Activated gamma-delta T cell treated with anti-CD3 and anti-CD28 coated beads, Interleukin-2, amount 50 U/mL, for 16 hours (primary cell): ENCODE results near the gene NUTF2.
"Not testable (repeated sequence)": the region's sequence is repeated elsewhere in the genome, so short reads cannot be mapped to it uniquely, and the experiment has no call there.

ENCODE experiments used
- DNase-seq: peaks from one replicate; pipeline ENCODE4 v3.0.0-alpha.2; 2020; ENCODE audit warnings: low read depth

Gene NUTF2

DNA sequence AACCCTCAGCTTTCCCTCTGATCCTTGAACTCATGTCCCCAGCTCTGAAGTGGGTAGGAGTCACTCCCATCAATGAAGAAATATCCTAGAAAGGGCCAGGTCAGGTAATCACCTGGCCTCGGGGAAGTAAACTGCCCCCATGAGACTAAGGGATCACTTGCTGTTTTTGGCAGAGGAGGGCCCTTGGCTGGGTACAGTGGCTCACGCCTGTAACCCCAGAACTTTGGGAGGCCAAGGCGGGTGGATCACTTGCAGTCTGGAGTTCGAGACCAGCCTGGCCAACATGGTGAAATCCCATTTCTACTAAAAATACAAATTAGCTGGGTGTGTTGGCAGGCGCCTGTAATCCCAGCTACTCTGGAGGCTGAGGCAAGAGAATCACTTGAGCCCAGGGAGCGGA is 17.3 kb downstream of the NUTF2 start:
- DNase-seq: not testable (repeated sequence)

DNA sequence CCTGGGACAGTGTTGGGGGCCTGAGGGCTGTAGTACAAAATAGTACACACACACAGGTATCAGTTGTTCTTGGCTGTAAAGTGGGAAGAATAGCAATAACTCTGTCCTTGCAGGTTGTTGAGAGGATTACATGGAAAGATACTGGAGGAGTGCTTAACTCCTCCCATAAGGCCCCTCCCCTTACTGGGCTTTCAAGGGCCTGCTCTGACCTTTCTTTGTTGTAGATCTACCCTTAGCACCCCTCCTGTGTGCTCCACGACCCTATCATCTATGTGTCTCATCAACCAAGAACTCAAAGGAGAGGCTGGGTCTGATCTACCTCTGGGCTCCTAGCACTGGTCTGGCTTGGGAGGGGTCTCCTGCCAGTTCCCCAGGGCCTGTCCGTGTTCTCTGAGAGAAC is 17.9 kb downstream of the NUTF2 start:
- DNase-seq: no peak

DNA sequence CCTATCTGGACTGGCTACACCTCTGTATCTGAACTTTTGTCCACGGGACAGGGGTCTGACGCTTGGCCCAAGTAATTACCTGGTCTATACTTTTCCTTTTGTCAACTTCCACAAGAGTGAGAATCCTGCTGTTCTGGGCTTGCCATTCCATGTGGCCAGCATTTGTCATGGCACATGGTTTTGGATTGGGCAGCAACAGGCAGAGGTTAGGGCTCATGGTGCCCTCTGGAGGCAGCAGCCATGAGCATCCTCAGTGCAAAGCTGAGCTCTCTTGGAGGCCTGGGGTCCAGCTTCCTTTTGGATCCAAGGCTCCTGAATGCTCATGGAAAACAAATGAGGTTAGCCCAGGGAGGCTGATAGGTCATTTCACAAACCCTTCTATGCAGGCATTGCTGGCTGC is 18.6 kb downstream of the NUTF2 start:
- no peak for DNase-seq

DNA sequence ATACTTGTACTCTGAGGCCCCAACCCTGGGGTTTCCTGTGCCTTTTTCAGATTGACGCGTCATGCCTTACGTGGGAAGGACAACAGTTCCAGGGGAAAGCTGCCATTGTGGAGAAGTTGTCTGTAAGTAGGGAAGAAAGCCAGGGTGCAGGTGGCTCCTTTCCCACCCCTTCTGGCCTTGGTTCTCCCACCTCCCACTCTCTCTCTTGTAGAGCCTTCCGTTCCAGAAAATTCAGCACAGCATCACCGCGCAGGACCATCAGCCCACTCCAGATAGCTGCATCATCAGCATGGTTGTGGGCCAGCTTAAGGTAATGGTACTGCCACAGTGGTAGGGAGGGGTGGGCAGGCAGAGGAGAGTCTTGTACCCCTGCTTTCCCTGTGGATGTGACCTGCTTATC is 21.6 kb downstream of the NUTF2 start:
- no peak for DNase-seq

DNA sequence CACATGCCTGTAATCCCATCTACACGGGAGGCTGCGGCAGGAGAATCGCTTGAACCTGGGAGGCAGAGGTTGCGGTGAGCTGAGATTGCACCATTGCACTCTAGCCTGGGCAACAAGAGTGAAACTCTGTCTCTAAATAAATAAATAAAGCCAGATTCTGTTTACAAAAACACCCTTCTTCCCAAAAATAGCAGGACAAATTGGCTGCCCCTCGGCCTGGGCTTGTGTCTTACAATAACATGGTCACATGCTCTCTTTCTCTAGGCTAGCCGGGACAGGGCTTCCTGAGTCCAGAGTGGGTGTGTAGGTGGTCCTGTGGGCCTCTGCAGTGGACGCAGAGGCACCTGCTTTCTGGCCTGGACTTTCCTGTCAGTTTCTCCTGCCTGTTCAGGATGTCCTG is 22.9 kb downstream of the NUTF2 start:
- no peak for DNase-seq

DNA sequence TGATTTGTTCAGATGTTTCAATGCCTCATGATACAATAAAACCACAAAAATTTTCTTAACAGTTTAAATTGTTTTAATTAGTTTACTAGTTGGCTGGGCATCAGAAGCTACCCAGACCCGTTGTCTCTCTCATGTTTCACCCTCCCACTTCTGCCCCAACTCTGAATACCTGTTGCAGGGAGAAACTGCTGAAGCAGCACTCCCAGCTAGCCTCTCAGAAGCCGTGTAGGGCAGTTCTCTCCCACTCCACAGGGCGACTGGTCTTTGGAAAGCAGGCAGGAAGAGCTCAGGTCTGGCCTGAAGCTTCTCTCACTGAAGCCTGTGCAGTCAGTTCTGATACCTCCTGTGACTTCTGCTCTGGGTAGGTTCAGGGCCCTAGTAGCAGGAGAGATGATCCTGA is 24.5 kb downstream of the NUTF2 start:
- DNase-seq: no peak

DNA sequence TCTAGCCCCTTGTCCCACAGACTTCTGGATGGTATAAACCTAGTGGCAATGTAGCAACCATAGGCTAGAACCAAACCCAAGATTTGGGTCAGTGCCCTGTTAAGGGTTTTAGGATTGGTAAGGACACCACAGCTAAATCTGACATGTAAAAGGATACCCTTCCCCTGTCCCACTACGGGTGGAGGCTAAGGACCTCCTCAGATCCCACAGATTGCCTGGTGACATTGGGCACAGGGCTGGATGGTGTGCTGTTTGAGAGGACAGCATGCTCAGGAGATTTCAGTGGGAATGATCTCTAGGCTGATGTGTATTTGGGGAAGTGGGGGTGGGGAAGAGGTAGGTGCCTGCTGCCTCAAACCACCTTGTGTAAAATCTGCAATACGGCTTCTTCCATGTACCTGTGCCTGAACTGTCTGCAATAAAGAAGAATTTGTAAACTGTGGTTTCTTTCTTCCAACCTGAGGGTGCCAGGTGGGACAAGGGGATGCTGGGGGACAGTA is 25.4 kb downstream of the NUTF2 start:
- DNase-seq: no peak

DNA sequence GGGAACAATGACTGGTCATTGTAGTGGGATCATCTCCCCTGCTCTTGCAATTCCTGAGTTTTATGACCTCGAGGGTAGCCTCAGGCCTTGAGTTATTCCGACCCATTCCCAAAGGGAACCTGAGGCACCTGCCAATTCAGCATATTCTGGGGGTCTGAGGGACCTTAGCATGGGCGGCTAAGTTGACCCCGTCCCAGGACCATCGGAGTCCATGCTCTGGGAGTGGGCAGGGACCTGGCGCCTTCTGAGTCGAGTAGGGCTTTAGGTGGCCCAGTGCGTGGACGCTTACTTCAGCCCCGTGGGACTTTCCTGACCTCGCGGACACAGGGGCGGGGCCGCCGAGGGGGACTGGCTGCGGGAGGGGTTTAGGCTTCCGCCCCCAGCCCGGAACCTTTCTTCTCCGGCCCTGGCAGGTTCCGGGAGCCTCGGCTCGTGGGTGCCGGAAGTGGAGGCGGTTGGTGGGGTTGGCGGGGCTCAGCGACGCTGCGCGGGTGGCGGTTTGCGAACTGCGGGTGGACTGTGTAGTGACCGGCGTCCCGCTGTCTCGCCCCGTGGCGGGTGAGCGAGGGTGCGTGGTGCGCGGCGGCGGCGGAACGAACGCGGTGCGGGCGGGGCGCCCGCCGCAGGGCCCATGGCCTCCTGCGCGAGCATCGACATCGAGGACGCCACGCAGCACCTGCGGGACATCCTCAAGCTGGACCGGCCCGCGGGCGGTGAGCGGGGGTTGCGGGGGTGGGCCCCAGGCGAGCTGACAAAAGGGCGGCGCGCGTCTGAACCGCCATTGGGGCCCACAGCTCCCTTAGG is 26.1 kb downstream of the NUTF2 start, which contains the start of gene EDC4:
EDC4 (plus strand) TSS at position 422 of the 804 bp plus-strand sequence; CDS start at position 632, 210 bp downstream.
- DNase-seq: peak; percentile 82

DNA sequence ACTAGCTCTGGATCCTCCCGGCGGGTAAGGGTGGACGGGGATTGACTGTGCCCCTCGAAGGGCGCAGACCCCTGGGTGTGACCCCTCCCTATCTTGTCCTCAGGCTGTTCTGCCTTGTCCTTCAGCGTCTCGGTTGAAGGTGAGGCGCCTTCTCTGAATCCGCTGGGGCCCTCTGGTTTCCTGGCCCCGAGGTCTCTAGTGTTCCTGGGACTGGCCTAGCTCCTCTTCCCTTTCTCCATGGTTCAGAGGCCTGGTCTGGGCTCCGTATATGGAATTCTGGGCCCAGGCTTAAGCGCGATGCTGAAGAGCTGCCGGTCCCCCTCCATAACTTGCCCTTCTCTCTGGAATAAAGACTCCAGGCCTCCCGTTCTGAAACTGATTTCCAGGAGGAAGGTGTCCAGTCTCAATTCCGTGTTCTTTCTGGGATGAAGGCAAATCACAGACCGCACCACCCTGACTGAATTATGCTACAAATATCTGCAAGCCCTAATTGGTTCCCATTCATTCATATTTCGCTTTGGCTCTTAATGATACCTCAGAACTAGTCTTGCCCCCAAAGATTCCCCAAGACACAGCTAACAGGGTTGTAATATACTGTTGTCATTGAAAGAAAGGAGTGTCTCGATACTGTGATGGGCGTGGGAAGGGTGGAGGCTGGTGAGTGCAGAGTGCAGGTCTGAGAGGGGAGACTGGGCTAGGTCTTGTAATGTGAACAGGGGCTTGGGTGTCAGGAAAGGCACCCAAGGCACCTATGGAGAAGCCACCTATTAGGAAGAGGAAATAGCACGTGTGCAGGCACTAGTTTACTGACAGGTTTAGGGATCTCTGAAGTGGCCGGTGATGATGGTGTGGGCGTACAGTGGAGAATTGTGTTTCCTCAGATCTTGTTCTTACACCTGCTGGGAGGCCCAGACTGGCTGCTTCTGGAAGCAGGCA is 27.0 kb downstream of the NUTF2 start:
- no peak for DNase-seq

DNA sequence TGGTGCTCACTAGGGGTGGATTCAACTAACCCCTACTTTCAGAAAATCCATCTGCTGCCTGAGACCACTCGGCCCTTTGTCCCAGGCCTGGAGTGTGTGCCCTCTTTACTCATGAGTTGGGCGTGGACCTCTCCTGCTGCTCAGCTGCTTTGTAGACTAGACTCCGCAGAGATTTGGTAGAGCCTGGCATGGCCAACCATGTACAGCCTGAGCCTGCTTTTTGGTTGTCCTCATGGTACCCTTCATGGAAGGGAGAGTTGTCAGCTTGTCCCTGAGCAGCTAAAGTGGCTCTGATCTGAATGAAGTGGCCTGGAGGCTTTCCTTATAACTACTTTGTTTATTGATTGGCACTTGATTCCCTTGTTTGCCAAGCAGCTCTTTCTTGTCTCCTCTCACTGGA is 27.6 kb downstream of the NUTF2 start:
- DNase-seq: no peak

DNA sequence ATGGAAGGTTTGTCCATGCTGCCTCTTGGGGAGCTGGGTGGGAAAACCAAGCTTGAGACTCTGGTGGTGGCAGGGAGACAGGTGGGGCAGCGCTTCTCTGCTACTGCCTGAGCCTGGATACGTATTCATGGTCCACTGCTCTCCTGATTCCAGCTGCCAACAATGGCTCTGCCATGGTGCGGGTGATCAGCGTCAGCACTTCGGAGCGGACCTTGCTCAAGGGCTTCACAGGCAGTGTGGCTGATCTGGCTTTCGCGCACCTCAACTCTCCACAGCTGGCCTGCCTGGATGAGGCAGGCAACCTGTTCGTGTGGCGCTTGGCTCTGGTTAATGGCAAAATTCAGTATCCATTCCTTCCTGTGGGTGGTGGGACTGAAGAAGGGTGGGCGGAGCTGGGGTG is 30.3 kb downstream of the NUTF2 start:
- no peak for DNase-seq

DNA sequence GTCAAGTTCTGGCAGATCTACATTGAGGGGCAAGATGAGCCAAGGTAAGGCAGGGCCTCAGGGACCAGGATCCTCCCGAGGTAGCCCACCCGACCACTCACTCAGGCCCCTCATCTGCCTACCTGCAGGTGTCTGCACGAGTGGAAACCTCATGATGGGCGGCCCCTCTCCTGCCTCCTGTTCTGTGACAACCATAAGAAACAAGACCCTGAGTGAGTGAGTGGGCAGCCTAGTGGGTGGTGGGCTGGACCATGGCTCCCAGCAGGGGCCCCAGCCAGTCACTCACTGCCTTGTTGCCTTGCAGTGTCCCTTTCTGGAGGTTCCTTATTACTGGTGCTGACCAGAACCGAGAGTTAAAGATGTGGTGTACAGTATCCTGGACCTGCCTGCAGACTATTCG is 31.5 kb downstream of the NUTF2 start:
- DNase-seq: no peak

DNA sequence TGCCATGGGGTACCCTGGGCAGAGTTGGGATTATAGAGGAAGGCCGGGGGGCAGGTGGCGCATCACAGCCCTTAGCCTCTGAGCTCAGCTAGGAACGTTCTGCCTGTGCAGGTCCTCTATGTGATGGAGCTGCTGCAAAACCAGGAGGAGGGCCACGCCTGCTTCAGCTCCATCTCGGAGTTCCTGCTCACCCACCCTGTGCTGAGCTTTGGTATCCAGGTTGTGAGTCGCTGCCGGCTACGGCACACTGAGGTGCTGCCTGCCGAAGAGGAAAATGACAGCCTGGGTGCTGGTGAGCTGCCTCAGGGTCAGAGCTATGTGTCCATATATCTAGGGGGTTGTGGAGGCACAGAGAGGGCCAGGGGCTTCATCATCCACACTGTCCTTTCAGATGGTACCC is 32.1 kb downstream of the NUTF2 start:
- no peak for DNase-seq

DNA sequence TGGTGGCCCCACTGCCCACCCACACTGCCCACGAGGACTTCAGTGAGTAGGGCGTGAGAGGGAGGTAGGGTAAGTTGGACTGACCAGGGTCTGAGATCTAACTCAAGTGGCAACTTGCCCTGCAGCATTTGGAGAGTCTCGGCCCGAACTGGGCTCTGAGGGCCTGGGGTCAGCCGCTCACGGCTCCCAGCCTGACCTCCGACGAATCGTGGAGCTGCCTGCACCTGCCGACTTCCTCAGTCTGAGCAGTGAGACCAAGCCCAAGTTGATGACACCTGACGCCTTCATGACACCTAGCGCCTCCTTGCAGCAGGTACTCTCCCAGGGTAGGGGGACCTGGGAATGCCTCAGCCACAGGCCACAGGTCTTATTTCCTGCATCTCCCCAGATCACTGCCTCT is 32.7 kb downstream of the NUTF2 start:
- no peak for DNase-seq

DNA sequence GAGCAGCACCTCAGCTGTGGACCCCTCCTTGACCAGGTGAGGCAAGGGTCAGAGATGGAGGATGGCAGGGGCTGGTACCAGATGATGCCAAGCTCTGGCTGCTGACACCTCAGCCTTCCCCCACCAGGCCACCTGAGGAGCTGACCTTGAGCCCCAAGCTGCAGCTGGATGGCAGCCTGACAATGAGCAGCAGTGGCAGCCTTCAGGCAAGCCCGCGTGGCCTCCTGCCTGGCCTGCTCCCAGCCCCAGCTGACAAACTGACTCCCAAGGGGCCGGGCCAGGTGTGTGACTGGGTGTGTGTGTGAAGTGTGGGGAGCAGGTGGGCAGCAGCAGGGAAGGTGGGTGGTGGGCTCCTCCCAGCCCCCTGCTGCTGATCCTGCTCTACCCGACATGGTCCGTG is 33.2 kb downstream of the NUTF2 start:
- no peak for DNase-seq

DNA sequence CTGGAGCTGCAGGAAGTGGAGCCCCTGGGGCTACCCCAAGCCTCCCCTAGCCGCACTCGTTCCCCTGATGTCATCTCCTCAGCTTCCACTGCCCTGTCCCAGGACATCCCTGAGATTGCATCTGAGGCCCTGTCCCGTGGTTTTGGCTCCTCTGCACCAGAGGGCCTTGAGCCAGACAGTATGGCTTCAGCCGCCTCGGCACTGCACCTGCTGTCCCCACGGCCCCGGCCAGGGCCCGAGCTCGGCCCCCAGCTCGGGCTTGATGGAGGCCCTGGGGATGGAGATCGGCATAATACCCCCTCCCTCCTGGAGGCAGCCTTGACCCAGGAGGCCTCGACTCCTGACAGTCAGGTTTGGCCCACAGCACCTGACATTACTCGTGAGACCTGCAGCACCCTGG is 33.9 kb downstream of the NUTF2 start:
- DNase-seq: no peak

DNA sequence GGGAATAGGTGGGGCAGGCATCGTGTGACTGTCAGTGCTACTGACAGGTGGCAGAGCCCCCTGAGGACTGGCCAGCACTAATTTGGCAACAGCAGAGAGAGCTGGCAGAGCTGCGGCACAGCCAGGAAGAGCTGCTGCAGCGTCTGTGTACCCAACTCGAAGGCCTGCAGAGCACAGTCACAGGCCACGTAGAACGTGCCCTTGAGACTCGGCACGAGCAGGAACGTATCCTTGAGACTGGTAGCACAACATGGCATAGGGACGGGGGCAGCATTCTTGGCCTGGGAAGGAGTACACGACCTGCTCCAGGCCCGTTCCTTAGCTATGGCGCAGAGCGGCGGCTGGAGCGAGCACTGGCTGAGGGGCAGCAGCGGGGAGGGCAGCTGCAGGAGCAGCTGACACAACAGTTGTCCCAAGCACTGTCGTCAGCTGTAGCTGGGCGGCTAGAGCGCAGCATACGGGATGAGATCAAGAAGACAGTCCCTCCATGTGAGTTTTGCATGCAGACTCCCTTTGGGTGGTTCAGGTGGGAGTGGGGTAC is 35.0 kb downstream of the NUTF2 start:
- no peak for DNase-seq

DNA sequence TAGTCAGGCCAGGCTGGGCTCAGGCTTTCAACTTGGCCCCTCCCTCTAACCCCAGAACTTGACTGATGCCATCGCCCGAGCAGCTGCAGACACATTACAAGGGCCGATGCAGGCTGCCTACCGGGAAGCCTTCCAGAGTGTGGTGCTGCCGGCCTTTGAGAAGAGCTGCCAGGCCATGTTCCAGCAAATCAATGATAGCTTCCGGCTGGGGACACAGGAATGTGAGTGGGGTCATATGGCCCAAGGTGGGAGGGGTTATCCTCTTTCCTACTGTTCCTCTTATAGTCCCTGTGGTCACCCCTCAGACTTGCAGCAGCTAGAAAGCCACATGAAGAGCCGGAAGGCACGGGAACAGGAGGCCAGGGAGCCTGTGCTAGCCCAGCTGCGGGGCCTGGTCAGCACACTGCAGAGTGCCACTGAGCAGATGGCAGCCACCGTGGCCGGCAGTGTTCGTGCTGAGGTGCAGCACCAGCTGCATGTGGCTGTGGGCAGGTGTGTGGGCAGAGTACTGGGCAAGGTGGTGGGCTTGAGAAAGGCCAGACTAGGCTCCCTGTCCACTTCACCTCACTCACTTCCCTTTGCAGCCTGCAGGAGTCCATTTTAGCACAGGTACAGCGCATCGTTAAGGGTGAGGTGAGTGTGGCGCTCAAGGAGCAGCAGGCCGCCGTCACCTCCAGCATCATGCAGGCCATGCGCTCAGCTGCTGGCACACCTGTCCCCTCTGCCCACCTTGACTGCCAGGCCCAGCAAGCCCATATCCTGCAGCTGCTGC is 35.8 kb downstream of the NUTF2 start:
- DNase-seq: no peak

DNA sequence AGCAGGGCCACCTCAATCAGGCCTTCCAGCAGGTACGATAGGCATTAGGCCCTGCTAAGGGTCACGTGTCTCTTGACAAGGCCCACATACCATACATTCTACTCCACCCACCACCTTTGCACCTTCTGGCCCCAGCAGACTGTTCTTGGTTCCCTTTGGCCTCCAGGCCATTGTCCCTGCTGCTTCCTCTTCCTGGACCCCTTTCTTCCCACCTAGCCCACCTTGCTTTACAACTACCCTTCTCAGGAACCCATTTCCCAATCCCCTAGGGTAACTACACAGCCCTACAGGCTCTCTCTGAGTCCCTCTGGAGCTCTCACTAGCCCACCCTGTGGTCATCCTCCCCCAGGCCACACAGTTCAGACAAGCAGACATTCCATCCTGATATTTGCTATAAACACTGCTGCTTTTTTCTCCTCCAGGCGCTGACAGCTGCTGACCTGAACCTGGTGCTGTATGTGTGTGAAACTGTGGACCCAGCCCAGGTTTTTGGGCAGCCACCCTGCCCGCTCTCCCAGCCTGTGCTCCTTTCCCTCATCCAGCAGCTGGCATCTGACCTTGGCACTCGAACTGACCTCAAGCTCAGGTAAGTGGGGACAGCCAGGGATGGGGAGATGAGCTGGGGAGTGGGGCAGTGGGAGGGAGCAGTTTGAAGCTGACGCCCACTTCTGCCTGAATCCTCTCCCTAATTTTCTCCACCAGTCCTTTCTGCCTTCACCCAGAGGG is 36.6 kb downstream of the NUTF2 start:
- no peak for DNase-seq

DNA sequence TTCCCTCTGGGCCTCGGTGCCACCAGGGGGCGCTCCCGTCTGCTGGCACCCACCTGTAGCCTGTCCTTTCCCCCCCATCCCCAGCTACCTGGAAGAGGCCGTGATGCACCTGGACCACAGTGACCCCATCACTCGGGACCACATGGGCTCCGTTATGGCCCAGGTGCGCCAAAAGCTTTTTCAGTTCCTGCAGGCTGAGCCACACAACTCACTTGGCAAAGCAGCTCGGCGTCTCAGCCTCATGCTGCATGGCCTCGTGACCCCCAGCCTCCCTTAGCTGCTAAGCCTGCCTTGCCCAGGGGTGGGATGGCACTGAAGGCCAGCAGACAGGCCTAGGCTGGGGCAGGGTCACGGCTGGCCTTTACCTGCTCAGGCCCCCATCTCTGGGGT is 37.1 kb downstream of the NUTF2 start:
- peak; percentile 64 for DNase-seq

DNA sequence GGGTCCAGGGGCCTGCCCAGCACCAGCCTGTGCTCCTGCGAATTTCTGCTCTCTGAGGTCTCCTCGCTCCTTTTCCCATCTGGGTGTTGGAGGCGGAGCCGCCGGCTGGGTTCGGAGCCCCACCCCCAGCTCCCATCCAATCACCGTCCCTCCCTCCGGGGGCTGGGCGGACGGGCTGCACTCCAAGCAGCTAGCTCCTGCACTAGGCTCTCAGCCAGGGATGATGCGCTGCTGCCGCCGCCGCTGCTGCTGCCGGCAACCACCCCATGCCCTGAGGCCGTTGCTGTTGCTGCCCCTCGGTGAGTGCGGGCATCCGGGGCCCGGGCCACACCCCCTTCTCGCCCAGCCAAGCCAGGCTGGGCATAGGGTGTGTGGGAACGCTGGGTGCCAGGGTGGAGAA is 38.0 kb downstream of the NUTF2 start, which contains the start of gene NRN1L:
NRN1L (plus strand) TSS at position 202 of the 400 bp plus-strand sequence; CDS start at position 221, 19 bp downstream.
- no peak for DNase-seq
